Measurements from ENCODE around the gene ELOVL1. TPM values are rescaled to one million over a fixed set of nuclear protein-coding genes. Genes with fewer than 3 reads are reported as not detected.
A peak's percentile ranks its signal among the peaks of the same experiment; 100 is the strongest.

The ELOVL1 gene
- total RNA-seq, 2 experiments from 2014 or later: 45.4 to 49.2 TPM

- ChIA-PET CTCF (no interaction called here), POLR2A (interaction anchor here (0.6 kb wide), 1 partner anchor 153 kb away, joined by 4 read pairs; no protein-coding TSS in a partner anchor)
- TF ChIP-seq, protein P1, sequence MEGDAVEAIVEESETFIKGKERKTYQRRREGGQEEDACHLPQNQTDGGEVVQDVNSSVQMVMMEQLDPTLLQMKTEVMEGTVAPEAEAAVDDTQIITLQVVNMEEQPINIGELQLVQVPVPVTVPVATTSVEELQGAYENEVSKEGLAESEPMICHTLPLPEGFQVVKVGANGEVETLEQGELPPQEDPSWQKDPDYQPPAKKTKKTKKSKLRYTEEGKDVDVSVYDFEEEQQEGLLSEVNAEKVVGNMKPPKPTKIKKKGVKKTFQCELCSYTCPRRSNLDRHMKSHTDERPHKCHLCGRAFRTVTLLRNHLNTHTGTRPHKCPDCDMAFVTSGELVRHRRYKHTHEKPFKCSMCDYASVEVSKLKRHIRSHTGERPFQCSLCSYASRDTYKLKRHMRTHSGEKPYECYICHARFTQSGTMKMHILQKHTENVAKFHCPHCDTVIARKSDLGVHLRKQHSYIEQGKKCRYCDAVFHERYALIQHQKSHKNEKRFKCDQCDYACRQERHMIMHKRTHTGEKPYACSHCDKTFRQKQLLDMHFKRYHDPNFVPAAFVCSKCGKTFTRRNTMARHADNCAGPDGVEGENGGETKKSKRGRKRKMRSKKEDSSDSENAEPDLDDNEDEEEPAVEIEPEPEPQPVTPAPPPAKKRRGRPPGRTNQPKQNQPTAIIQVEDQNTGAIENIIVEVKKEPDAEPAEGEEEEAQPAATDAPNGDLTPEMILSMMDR (IDR thresholded peaks at IDR 0.05): no peak
- intact Hi-C loops (cut with micrococcal nuclease): no loop called here
- ATAC-seq (no peak), DNase-seq (no peak)
- H3K4me3 Mint-ChIP-seq: no peak overlapping the region
- peaks cover 4% of the 10 kb centered on the region for H3K36me3 Mint-ChIP-seq (ENCODE audit: low read depth)
- H3K27ac Mint-ChIP-seq: no peak overlapping the region
- no peaks in the 10 kb centered on the region for H3K27me3 Mint-ChIP-seq
- no peaks in the 10 kb centered on the region for H3K9me3 Mint-ChIP-seq
- H3K4me1 Mint-ChIP-seq (ENCODE audit: low read depth): peaks cover 9% of the 10 kb centered on the region
These were observed 13.3 kb downstream of the ELOVL1 start for GRCh38 chr1:43354471-43354870.

DNA sequence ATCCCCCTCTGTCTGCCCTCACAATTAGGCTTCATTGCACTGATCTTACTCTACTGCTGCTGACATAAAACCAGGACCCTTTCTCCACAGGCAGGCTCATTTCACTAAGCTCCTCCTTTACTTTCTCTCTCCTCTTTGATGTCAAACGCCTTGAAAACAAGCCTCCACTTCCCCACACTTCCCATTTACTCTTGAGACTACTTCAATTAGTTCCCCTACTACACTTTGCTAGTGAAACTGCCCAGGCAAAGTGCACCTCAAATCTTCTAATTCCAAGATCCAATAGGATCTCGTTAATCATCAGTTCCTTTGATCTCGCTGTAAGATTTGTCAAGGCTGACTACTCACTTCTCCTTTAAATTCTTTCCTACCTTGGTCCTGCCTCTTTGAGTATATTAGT, 14.9 kb downstream of the ELOVL1 start:
- Mint-ChIP-seq H3K27me3 (no peaks in the 10 kb centered on the region), H3K4me1 (ENCODE audit: low read depth) (peaks cover 12% of the 10 kb centered on the region), H3K4me3 (no peak overlapping the region), H3K9me3 (no peaks in the 10 kb centered on the region), H3K27ac (no peak overlapping the region), H3K36me3 (ENCODE audit: low read depth) (no peaks in the 10 kb centered on the region)
- DNase-seq: no peak
- POLR2A ChIA-PET: interaction anchor here (1.4 kb wide), 1 partner anchor 14 kb away, joined by 4 read pairs; no protein-coding TSS in a partner anchor
- intact Hi-C loops (cut with micrococcal nuclease): no loop called here
- CTCF ChIA-PET: no interaction called here
- TF ChIP-seq, protein P1 (IDR thresholded peaks at IDR 0.05): no peak
- ATAC-seq: no peak

DNA sequence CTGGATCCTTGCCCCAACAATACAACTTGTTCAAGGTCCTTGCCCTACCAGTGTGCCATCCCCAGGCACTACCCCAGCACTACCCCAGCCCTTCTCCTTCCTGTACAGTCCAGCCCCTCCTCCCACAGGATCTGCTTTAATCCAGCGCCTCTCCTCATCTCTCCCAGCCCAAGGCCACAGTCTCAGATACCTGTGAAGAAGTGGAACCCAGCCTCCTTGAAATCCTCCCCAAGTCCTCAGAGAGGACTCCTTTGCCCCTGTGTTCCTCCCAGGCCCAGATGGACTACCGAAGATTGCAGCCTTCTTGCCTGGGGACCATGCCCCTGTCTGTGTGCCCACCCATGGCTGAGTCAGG, 15.5 kb downstream of the ELOVL1 start:
- intact Hi-C loops (cut with micrococcal nuclease): no loop called here
- Mint-ChIP-seq H3K27me3 (no peaks in the 10 kb centered on the region), H3K4me3 (no peak overlapping the region), H3K4me1 (ENCODE audit: low read depth) (peaks cover 10% of the 10 kb centered on the region), H3K27ac (no peak overlapping the region), H3K9me3 (no peaks in the 10 kb centered on the region), H3K36me3 (ENCODE audit: low read depth) (no peaks in the 10 kb centered on the region)
- ATAC-seq (no peak), DNase-seq (no peak)
- ChIA-PET POLR2A (interaction anchor here (1.4 kb wide), 1 partner anchor 15 kb away, joined by 4 read pairs; no protein-coding TSS in a partner anchor), CTCF (no interaction called here)
- TF ChIP-seq, protein P1 (IDR thresholded peaks at IDR 0.05): no peak

GRCh38 chr1:43351421-43352350, 16.1 kb downstream of the ELOVL1 start:
- no peak overlapping the region for H3K4me3 Mint-ChIP-seq
- DNase-seq: no peak
- no peaks in the 10 kb centered on the region for H3K27me3 Mint-ChIP-seq
- ChIA-PET CTCF (no interaction called here), POLR2A (interaction anchor here (1.4 kb wide), 1 partner anchor 15 kb away, joined by 4 read pairs; no protein-coding TSS in a partner anchor)
- peaks cover 10% of the 10 kb centered on the region for H3K4me1 Mint-ChIP-seq (ENCODE audit: low read depth)
- H3K36me3 Mint-ChIP-seq (ENCODE audit: low read depth): no peaks in the 10 kb centered on the region
- TF ChIP-seq, protein P1 (IDR thresholded peaks at IDR 0.05): no peak
- intact Hi-C loops (cut with micrococcal nuclease): no loop called here
- no peaks in the 10 kb centered on the region for H3K9me3 Mint-ChIP-seq
- no peak for ATAC-seq
- H3K27ac Mint-ChIP-seq: peak overlapping the region; percentile 37

DNA sequence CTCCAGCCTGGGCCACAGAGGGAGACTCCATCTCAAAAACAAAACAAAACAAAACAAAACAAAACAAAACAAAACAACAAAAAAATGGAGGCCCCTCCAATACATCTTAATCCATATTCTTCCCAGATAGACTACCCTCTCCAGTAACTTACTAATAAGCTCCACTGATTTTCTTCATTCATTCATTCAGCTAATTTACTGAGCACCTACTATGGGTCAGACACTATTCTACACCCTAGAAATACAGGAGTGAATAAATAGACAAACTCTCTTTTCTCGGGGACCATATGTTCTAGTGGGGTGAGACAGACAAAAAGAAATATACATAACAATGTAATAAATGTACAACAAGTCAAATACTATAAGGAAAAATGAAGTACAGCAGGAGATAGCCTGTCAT, 16.8 kb downstream of the ELOVL1 start:
- H3K27ac Mint-ChIP-seq: no peak overlapping the region
- DNase-seq: no peak
- H3K9me3 Mint-ChIP-seq: no peaks in the 10 kb centered on the region

More for the DNA sequence above, 16.8 kb downstream of the ELOVL1 start:
- Mint-ChIP-seq H3K4me3 (no peak overlapping the region), H3K27me3 (no peaks in the 10 kb centered on the region), H3K36me3 (ENCODE audit: low read depth) (no peaks in the 10 kb centered on the region), H3K4me1 (ENCODE audit: low read depth) (peaks cover 10% of the 10 kb centered on the region)
- intact Hi-C loops (cut with micrococcal nuclease): no loop called here
- ChIA-PET CTCF (no interaction called here), POLR2A (no interaction called here)
- TF ChIP-seq, protein P1 (IDR thresholded peaks at IDR 0.05): no peak
- no peak for ATAC-seq
